ENCODE measurements around the gene STK39. TPM values are rescaled to one million over a fixed set of nuclear protein-coding genes. Genes with fewer than 3 reads are reported as not detected.
A peak's percentile ranks its signal among the peaks of the same experiment; 100 is the strongest.

STK39 gene
- total RNA-seq, 1 experiment from 2014 or later, result 15.9 TPM

DNA sequence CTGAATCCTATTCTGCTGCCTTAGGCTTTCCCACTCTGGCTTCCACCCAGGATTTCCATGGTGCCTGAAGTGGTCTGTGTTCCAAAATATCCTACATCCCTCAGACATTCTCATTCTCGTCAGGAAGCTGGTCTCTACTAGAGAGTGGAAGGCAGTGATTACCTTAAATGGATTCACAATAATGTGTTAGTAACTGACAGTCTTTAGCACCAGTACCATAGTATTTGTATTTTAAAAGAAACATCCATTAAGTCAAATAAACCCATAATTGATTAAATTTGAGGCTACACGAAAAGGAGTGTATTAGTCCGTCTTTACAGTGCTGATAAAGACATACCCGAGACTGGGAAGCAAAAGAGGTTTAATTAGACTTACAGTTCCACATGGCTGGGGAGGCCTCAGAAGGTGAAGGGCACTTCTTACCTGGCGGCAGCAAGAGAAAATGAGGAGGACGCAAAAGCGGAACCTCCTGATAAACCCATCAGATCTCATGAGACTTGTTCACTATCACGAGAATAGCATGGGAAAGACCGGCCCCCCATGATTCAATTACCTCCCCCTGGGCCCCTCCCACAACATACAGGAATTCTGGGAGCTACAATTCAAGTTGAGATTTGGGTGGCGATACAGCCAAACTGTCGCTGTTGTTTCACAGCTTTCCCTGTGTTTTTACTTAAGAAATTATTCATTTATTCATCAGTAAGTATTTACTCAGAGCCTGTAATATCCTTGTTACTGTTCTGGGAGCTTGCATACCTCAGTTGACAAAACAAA is 306.5 kb downstream of the STK39 start:
- H3K4me1 ChIP-seq (ENCODE audit: insufficient read depth, low read length, poor library complexity, severe bottlenecking), result no peaks in the 10 kb centered on the region
- intact Hi-C loops (cut with micrococcal nuclease; ENCODE audit: unreplicated experiment), result no loop called here
- H3K27me3 ChIP-seq (replicated peaks; ENCODE audit: insufficient read depth, low read depth, low read length, poor library complexity), result no peaks in the 10 kb centered on the region
- no TSS peak for BruUV-seq (replicated peaks)
- no peak overlapping the region for H3K4me3 ChIP-seq (ENCODE audit: low read depth, low read length, poor library complexity, severe bottlenecking)
- no peaks in the 10 kb centered on the region for H3K36me3 ChIP-seq (ENCODE audit: insufficient read depth, low read length, poor library complexity, severe bottlenecking)
- no peak for DNase-seq (ENCODE audit: low spot score)
- no peaks in the 10 kb centered on the region for H3K9me3 ChIP-seq (ENCODE audit: low read depth, low read length, poor library complexity, severe bottlenecking)
- POLR2A ChIA-PET (ENCODE audit: low non-redundant PET), result no interaction called here
- no peak overlapping the region for H3K27ac ChIP-seq (ENCODE audit: low read depth, low read length, poor library complexity, severe bottlenecking)
- CTCF ChIA-PET, result no interaction called here
- no peak for TF ChIP-seq EZH2 (IDR thresholded peaks at IDR 0.05; ENCODE audit: borderline replicate concordance, low read depth, low read length, poor library complexity, severe bottlenecking)
- TF ChIP-seq, protein P1, sequence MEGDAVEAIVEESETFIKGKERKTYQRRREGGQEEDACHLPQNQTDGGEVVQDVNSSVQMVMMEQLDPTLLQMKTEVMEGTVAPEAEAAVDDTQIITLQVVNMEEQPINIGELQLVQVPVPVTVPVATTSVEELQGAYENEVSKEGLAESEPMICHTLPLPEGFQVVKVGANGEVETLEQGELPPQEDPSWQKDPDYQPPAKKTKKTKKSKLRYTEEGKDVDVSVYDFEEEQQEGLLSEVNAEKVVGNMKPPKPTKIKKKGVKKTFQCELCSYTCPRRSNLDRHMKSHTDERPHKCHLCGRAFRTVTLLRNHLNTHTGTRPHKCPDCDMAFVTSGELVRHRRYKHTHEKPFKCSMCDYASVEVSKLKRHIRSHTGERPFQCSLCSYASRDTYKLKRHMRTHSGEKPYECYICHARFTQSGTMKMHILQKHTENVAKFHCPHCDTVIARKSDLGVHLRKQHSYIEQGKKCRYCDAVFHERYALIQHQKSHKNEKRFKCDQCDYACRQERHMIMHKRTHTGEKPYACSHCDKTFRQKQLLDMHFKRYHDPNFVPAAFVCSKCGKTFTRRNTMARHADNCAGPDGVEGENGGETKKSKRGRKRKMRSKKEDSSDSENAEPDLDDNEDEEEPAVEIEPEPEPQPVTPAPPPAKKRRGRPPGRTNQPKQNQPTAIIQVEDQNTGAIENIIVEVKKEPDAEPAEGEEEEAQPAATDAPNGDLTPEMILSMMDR (conservative IDR thresholded peaks at IDR 0.05; ENCODE audit: low read depth, low read length), result no peak

DNA sequence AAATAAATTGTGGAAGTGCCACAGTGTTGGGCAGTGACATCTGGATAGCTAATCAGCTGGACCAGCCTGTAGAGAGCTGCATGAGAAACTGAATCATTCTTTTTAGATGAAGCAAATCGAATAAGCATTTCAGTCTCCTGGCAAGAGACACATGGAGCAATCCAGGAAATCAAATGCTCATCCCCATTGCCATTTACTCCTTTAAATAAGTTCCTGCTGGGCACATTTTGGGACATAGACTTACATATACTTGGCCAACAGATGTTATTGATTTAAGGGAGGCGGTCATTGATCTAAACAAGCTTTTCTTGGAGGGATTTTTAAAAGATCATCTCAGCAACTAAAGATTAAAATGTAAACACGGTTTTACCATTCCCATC is 307.1 kb downstream of the STK39 start:
- H3K4me3 ChIP-seq (ENCODE audit: low read depth, low read length, poor library complexity, severe bottlenecking), result no peak overlapping the region
- H3K27ac ChIP-seq (ENCODE audit: low read depth, low read length, poor library complexity, severe bottlenecking), result no peak overlapping the region
- H3K4me1 ChIP-seq (ENCODE audit: insufficient read depth, low read length, poor library complexity, severe bottlenecking), result no peaks in the 10 kb centered on the region
- BruUV-seq (replicated peaks), result no TSS peak
- CTCF ChIA-PET, result no interaction called here
- H3K27me3 ChIP-seq (replicated peaks; ENCODE audit: insufficient read depth, low read depth, low read length, poor library complexity), result no peaks in the 10 kb centered on the region
- DNase-seq (ENCODE audit: low spot score), result no peak
- H3K9me3 ChIP-seq (ENCODE audit: low read depth, low read length, poor library complexity, severe bottlenecking), result no peaks in the 10 kb centered on the region
- intact Hi-C loops (cut with micrococcal nuclease; ENCODE audit: unreplicated experiment), result no loop called here
- TF ChIP-seq, protein P1 (conservative IDR thresholded peaks at IDR 0.05; ENCODE audit: low read depth, low read length), result no peak
- TF ChIP-seq EZH2 (IDR thresholded peaks at IDR 0.05; ENCODE audit: borderline replicate concordance, low read depth, low read length, poor library complexity, severe bottlenecking), result no peak
- POLR2A ChIA-PET (ENCODE audit: low non-redundant PET), result no interaction called here
- H3K36me3 ChIP-seq (ENCODE audit: insufficient read depth, low read length, poor library complexity, severe bottlenecking), result no peaks in the 10 kb centered on the region

DNA sequence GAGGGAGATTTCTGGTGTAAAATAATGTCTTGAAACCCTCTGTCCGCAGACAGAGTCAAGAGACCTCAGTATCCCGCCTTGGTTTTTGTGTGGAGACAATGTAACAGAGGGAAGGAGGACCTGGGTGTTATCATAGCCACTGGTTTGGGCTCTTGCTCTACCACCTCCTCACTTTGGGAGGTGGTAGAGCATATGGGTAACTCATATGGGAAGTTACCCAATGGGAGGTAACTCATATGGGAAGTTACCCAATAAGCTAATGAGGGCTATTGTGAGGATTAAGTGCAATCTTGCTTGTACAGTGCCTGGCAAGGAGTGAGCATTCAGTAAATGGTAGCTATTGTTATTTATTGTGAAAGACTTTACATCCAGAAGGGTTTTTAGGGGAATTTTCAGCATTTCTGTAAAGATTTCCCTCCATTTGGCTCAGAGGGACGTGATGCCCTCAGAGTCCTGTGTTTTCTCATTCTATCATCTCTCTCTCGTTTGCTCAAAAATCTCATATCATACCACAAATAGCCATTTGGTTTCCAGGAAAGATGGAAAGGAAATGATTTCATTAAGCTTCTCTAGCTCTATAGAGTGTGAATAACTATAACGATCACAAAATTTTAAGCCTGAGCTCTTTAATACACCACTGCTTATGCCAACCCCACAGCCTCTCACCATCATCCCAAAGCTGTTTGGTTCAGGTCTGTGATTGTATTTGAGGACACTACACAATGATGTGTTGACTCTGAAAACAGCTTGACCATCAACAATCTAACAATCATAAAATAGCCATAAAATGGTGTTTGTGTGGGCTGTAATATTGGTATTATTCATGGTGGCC is 307.7 kb downstream of the STK39 start:
- intact Hi-C loops (cut with micrococcal nuclease; ENCODE audit: unreplicated experiment), result no loop called here
- H3K4me1 ChIP-seq (ENCODE audit: insufficient read depth, low read length, poor library complexity, severe bottlenecking), result no peaks in the 10 kb centered on the region
- H3K4me3 ChIP-seq (ENCODE audit: low read depth, low read length, poor library complexity, severe bottlenecking), result no peak overlapping the region
- H3K27ac ChIP-seq (ENCODE audit: low read depth, low read length, poor library complexity, severe bottlenecking), result no peak overlapping the region
- no peaks in the 10 kb centered on the region for H3K36me3 ChIP-seq (ENCODE audit: insufficient read depth, low read length, poor library complexity, severe bottlenecking)
- TF ChIP-seq, protein P1 (conservative IDR thresholded peaks at IDR 0.05; ENCODE audit: low read depth, low read length), result no peak
- TF ChIP-seq EZH2 (IDR thresholded peaks at IDR 0.05; ENCODE audit: borderline replicate concordance, low read depth, low read length, poor library complexity, severe bottlenecking), result no peak
- ChIA-PET CTCF (no interaction called here), POLR2A (ENCODE audit: low non-redundant PET) (no interaction called here)
- BruUV-seq (replicated peaks), result no TSS peak
- peak; percentile 17 for DNase-seq (ENCODE audit: low spot score)
- no peaks in the 10 kb centered on the region for H3K9me3 ChIP-seq (ENCODE audit: low read depth, low read length, poor library complexity, severe bottlenecking)
- H3K27me3 ChIP-seq (replicated peaks; ENCODE audit: insufficient read depth, low read depth, low read length, poor library complexity), result no peaks in the 10 kb centered on the region

All from A673 (cell line).